Muscle of leg (tissue), 11 donors: ENCODE data around the gene EHMT1. TPM values are rescaled to one million over a fixed set of nuclear protein-coding genes. Genes with fewer than 3 reads are reported as not detected.

Experiments used
- DNase-seq: peaks from one replicate; pipeline ENCODE4 v3.0.0; 2013
- H3K27ac ChIP-seq: one replicate; pipeline ENCODE4 v1.5.1; 2013; ENCODE audit warnings: mild to moderate bottlenecking, low read length, control low read depth
- H3K27me3 ChIP-seq: one replicate; pipeline ENCODE4 v1.6.1; 2013; ENCODE audit warnings: low read length; ENCODE audit not compliant: control insufficient read depth, insufficient read depth
- H3K36me3 ChIP-seq: one replicate; pipeline ENCODE4 v1.6.1; 2013; ENCODE audit warnings: low read length; ENCODE audit not compliant: control insufficient read depth, insufficient read depth
- H3K4me1 ChIP-seq: one replicate; pipeline ENCODE4 v1.6.1; 2013; ENCODE audit warnings: low read length; ENCODE audit not compliant: control insufficient read depth, insufficient read depth
- H3K4me3 ChIP-seq: one replicate; pipeline ENCODE4 v1.5.1; 2013; ENCODE audit warnings: low read length, control low read depth
- H3K9me3 ChIP-seq: replicated peaks from 2 replicates; pipeline ENCODE4 v1.6.1; 2013; ENCODE audit warnings: low read depth, low read length; ENCODE audit not compliant: control insufficient read depth
- WGBS: methylation state at CpG from one replicate; pipeline ENCODE4 v1.1.5; 2013; ENCODE audit warnings: missing lambda C conversion rate; ENCODE audit not compliant: insufficient coverage; 5-methylcytosine and 5-hydroxymethylcytosine counted together
- polyA plus RNA-seq, 8 donors: library from polyadenylated mRNA; unstranded; fragments of 120-200 nt; gene quantifications; one replicate each; pipeline versions ENCODE4 v1.2.1 to v1.2.3, GENCODE V29; 2013; ENCODE audit warnings: inconsistent platforms in 1 of 8, low replicate concordance in 1 of 8; ENCODE audit not compliant: insufficient read length in 8 of 8, insufficient read depth in 1 of 8
- total RNA-seq: library from RNA; stranded (reverse); fragments of 120-200 nt; gene quantifications from one replicate; pipeline ENCODE4 v1.2.4, GENCODE V29; 2013

EHMT1 gene
- total and polyA plus RNA-seq, 9 donors: 29.9 to 59.7 (median 47.7) TPM

- H3K4me1 ChIP-seq: peaks cover 15% of the 10 kb centered on the region
- 69% methylated on average over 8 of the region's 18 CpGs for WGBS
Observed at GRCh38 chr9:137680444-137681358, 61.9 kb downstream of the EHMT1 start.

DNA sequence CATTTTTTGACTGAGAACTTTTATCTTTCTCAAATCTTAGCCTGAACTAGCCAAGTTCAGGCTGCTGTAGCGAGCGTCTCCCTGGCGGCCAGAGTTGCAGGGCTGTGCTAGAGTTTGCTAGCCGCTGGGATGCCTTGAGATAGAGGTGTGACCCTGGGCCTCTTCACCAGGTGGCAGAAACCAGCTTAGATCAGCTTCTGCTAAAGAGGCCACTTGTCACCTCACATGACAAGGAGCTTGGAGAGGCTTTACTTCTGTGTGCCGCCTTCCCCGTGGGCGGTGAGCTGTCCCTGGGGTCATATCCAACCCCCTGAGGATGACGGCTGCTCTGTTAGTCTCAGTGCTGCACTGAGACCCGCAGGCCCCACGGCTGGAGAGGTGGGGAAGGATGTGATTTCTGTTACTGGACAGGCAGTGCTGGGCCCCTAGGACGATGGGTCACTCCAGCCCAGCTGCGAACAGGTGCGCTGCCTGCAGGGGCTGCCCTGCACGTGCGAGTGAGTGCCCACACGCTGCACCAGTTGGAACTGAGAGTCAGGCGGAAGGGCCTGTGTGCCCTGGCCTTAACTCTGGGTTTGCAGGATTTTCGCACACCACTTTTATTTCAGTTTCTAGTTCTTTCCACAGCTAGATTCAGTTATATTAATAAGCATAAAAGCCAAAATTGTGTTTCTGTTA lies 63.8 kb downstream of the EHMT1 start:
- Histone ChIP-seq H3K27ac (no peak overlapping the region), H3K4me1 (peaks cover 15% of the 10 kb centered on the region), H3K9me3 (no peaks in the 10 kb centered on the region), H3K4me3 (no peak overlapping the region), H3K27me3 (no peaks in the 10 kb centered on the region), H3K36me3 (no peaks in the 10 kb centered on the region)
- WGBS: 50% methylated on average over 8 of the region's 18 CpGs
- no peak for DNase-seq

More at GRCh38 chr9:137680444-137681358, 61.9 kb downstream of the EHMT1 start:
- Histone ChIP-seq H3K27ac (no peak overlapping the region), H3K36me3 (peaks cover 4% of the 10 kb centered on the region), H3K4me3 (no peak overlapping the region), H3K9me3 (no peaks in the 10 kb centered on the region), H3K27me3 (no peaks in the 10 kb centered on the region)
- DNase-seq: no peak

GRCh38 chr9:137683262-137683864 lies 64.6 kb downstream of the EHMT1 start:
- Histone ChIP-seq H3K27me3 (no peaks in the 10 kb centered on the region), H3K4me1 (peaks cover 15% of the 10 kb centered on the region), H3K36me3 (no peaks in the 10 kb centered on the region), H3K27ac (no peak overlapping the region), H3K9me3 (no peaks in the 10 kb centered on the region), H3K4me3 (no peak overlapping the region)
- DNase-seq: no peak
- WGBS: no CpG with 5 or more reads among the region's 6 CpGs

- no peaks in the 10 kb centered on the region for H3K36me3 ChIP-seq
- H3K4me3 ChIP-seq: no peak overlapping the region
- no peak for DNase-seq
Observed at GRCh38 chr9:137685035-137685740, 66.4 kb downstream of the EHMT1 start.

DNA sequence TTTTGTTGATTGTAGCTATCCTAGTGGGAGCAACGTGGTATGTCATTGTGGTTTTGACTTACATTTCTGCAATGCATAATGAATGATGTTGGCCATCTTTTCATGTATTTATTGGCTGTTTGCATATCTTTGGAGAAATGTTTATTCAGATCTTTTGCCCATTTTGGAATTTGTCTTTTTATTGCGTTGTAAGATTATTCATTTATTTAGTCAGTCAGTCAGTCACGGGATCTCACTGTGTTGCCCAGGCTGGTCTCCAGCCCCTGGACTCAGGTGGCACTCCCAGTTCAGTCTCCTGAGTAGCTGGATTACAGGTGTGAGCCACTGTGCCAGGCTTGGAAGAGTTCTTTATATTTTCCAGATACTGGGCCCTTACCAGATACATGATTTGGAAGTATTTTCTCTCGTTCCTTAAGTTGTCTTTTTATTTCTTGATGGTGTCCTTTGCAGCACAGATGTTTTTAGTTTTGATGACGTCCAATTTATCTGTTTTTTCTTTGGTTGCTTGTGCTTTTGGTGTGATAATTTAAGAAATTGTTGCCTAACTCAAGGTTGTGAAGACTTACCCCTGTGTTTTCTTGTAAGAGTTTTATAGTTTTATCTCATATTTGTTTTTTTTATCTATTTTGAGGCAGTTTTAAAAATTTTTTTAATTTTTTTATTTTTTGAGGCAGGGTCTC lies 67.1 kb downstream of the EHMT1 start:
- no peak overlapping the region for H3K27ac ChIP-seq
- DNase-seq: no peak
- H3K27me3 ChIP-seq: no peaks in the 10 kb centered on the region
- H3K4me3 ChIP-seq: no peak overlapping the region
- H3K9me3 ChIP-seq: no peaks in the 10 kb centered on the region
- H3K36me3 ChIP-seq: no peaks in the 10 kb centered on the region
- H3K4me1 ChIP-seq: peaks cover 16% of the 10 kb centered on the region
- 100% methylated on average over 1 of the region's 5 CpGs for WGBS

More at GRCh38 chr9:137685035-137685740, 66.4 kb downstream of the EHMT1 start:
- H3K27ac ChIP-seq: no peak overlapping the region
- H3K4me1 ChIP-seq: peaks cover 17% of the 10 kb centered on the region
- WGBS: no CpG with 5 or more reads among the region's 5 CpGs
- H3K27me3 ChIP-seq: no peaks in the 10 kb centered on the region
- H3K9me3 ChIP-seq: no peaks in the 10 kb centered on the region

- Histone ChIP-seq H3K4me1 (peaks cover 10% of the 10 kb centered on the region), H3K27me3 (no peaks in the 10 kb centered on the region), H3K9me3 (no peaks in the 10 kb centered on the region), H3K27ac (no peak overlapping the region), H3K4me3 (no peak overlapping the region), H3K36me3 (no peaks in the 10 kb centered on the region)
- DNase-seq: no peak
- WGBS: no CpG with 5 or more reads among the region's 7 CpGs
Observed at GRCh38 chr9:137688261-137688660, 69.5 kb downstream of the EHMT1 start.

- Histone ChIP-seq H3K27ac (no peak overlapping the region), H3K36me3 (no peaks in the 10 kb centered on the region), H3K4me3 (no peak overlapping the region), H3K9me3 (no peaks in the 10 kb centered on the region), H3K4me1 (peaks cover 10% of the 10 kb centered on the region), H3K27me3 (no peaks in the 10 kb centered on the region)
- no peak for DNase-seq
- WGBS: 66% methylated on average over 7 of the region's 8 CpGs
Observed at GRCh38 chr9:137688725-137689124, 69.9 kb downstream of the EHMT1 start.

- no peak for DNase-seq
- 82% methylated on average over 8 of the region's 16 CpGs for WGBS
- Histone ChIP-seq H3K27me3 (no peaks in the 10 kb centered on the region), H3K4me3 (no peak overlapping the region), H3K27ac (no peak overlapping the region), H3K4me1 (peaks cover 11% of the 10 kb centered on the region), H3K9me3 (no peaks in the 10 kb centered on the region), H3K36me3 (no peaks in the 10 kb centered on the region)
Observed at GRCh38 chr9:137689745-137690529, 71.1 kb downstream of the EHMT1 start.
